H9 (cell line): Measurements from ENCODE around the gene DISC1. TPM values are rescaled to one million over a fixed set of nuclear protein-coding genes. Genes with fewer than 3 reads are reported as not detected.

Experiments used
- DNase-seq: peaks from one replicate; pipeline ENCODE4 v3.0.0-alpha.2; 2017
- H2AFZ ChIP-seq: one replicate; pipeline ENCODE4 v1.6.1; 2013; ENCODE audit warnings: mild to moderate bottlenecking, low read length, control low read depth, moderate library complexity
- H2AK5ac ChIP-seq: 2 replicates; pipeline ENCODE4 v1.6.1; 2013; ENCODE audit warnings: low read length, control low read depth, mixed read lengths; ENCODE audit not compliant: insufficient read length
- H2BK120ac ChIP-seq: one replicate; pipeline ENCODE4 v1.6.1; 2013; ENCODE audit warnings: low read depth, mild to moderate bottlenecking, low read length, control low read depth, inconsistent platforms; ENCODE audit not compliant: poor library complexity, severe bottlenecking
- H2BK12ac ChIP-seq: 2 replicates; pipeline ENCODE4 v1.6.1; 2013; ENCODE audit warnings: low read length, control low read depth, mixed read lengths, low read depth; ENCODE audit not compliant: insufficient read length
- H2BK15ac ChIP-seq: 2 replicates; pipeline ENCODE4 v1.6.1; 2013; ENCODE audit warnings: low read depth, low read length, control low read depth
- H2BK20ac ChIP-seq: one replicate; pipeline ENCODE4 v1.6.1; 2013; ENCODE audit warnings: low read depth, mild to moderate bottlenecking, low read length, control low read depth, inconsistent platforms; ENCODE audit not compliant: poor library complexity, severe bottlenecking
- H2BK5ac ChIP-seq: 2 replicates; pipeline ENCODE4 v1.6.1; 2013; ENCODE audit warnings: low read length, control low read depth, mixed read lengths; ENCODE audit not compliant: insufficient read length
- H3K14ac ChIP-seq: 2 replicates; pipeline ENCODE4 v1.6.1; 2013; ENCODE audit warnings: low read length, control low read depth; ENCODE audit not compliant: insufficient read depth
- H3K18ac ChIP-seq: 2 replicates; pipeline ENCODE4 v1.6.1; 2013; ENCODE audit warnings: low read depth, mild to moderate bottlenecking, mixed read lengths, low read length, control low read depth; ENCODE audit not compliant: insufficient read length
- H3K23ac ChIP-seq: 2 replicates; pipeline ENCODE4 v1.6.1; 2013; ENCODE audit warnings: low read length, control low read depth, mixed read lengths, low read depth; ENCODE audit not compliant: insufficient read length
- H3K23me2 ChIP-seq: 2 replicates; pipeline ENCODE4 v1.6.1; 2013; ENCODE audit warnings: low read depth, mild to moderate bottlenecking, mixed read lengths, low read length, control low read depth; ENCODE audit not compliant: insufficient read length, poor library complexity, severe bottlenecking
- H3K27ac ChIP-seq: 2 replicates; pipeline ENCODE4 v1.5.1; 2013; ENCODE audit warnings: low read length, control low read depth, mixed read lengths, low read depth; ENCODE audit not compliant: insufficient read length
- H3K27me3 ChIP-seq: 2 replicates; pipeline ENCODE4 v1.6.1; 2013; ENCODE audit warnings: low read length, control low read depth, inconsistent platforms; ENCODE audit not compliant: insufficient read depth
- H3K4ac ChIP-seq: 2 replicates; pipeline ENCODE4 v1.6.1; 2013; ENCODE audit warnings: low read depth, mild to moderate bottlenecking, control low read depth, inconsistent platforms, low read length, moderate library complexity
- H3K4me1 ChIP-seq: 2 replicates; pipeline ENCODE4 v1.6.1; 2013; ENCODE audit warnings: low read length, control low read depth, inconsistent platforms; ENCODE audit not compliant: insufficient read depth
- H3K4me2 ChIP-seq: 2 replicates; pipeline ENCODE4 v1.6.1; 2013; ENCODE audit warnings: low read length, control low read depth, mixed read lengths; ENCODE audit not compliant: insufficient read length, insufficient read depth
- H3K56ac ChIP-seq: 2 replicates; pipeline ENCODE4 v1.6.1; 2013; ENCODE audit warnings: low read depth, mild to moderate bottlenecking, mixed read lengths, low read length, control low read depth; ENCODE audit not compliant: insufficient read length
- H3K79me1 ChIP-seq: 2 replicates; pipeline ENCODE4 v1.6.1; 2013; ENCODE audit warnings: low read depth, mild to moderate bottlenecking, moderate library complexity, low read length, control low read depth, inconsistent platforms; ENCODE audit not compliant: insufficient read depth, poor library complexity, severe bottlenecking
- H3K79me2 ChIP-seq: 2 replicates; pipeline ENCODE4 v1.6.1; 2013; ENCODE audit warnings: low read length, control low read depth, inconsistent platforms; ENCODE audit not compliant: insufficient read depth
- H3K9ac ChIP-seq: 2 replicates; pipeline ENCODE4 v1.6.1; 2013; ENCODE audit warnings: low read length, control low read depth, mixed read lengths; ENCODE audit not compliant: insufficient read length; ENCODE audit errors: extremely low read depth
- H3K9me3 ChIP-seq: one replicate; pipeline ENCODE4 v1.6.1; 2013; ENCODE audit warnings: low read depth, low read length, inconsistent platforms; ENCODE audit not compliant: control insufficient read depth
- H3T11ph ChIP-seq: one replicate; pipeline ENCODE4 v1.6.1; 2013; ENCODE audit warnings: mild to moderate bottlenecking, low read length, control low read depth, inconsistent platforms
- H4K20me1 ChIP-seq: one replicate; pipeline ENCODE4 v1.6.1; 2013; ENCODE audit not compliant: control insufficient read depth, insufficient read length, insufficient read depth
- H4K5ac ChIP-seq: 2 replicates; pipeline ENCODE4 v1.6.1; 2013; ENCODE audit warnings: low read depth, mild to moderate bottlenecking, mixed read lengths, low read length, control low read depth; ENCODE audit not compliant: insufficient read length
- H4K8ac ChIP-seq: replicated peaks from 2 replicates; pipeline ENCODE4 v1.6.1; 2013; ENCODE audit warnings: low read length, control low read depth, mixed read lengths, low read depth; ENCODE audit not compliant: insufficient read length
- H4K91ac ChIP-seq: 2 replicates; pipeline ENCODE4 v1.6.1; 2013; ENCODE audit warnings: low read depth, mild to moderate bottlenecking, moderate library complexity, mixed read lengths, low read length, control low read depth; ENCODE audit not compliant: insufficient read length
- H3K27ac Mint-ChIP-seq, 3 experiments: 2 replicates in 2 of 3; 3 replicates in 1 of 3; pipeline ENCODE4 v1.8.0; 2020 to 2021; ENCODE audit warnings: mixed read lengths in 3 of 3, mild to moderate bottlenecking in 1 of 3, moderate library complexity in 1 of 3
- H3K27me3 Mint-ChIP-seq: 2 replicates; pipeline ENCODE4 v1.8.0; 2021; ENCODE audit warnings: low read depth, mild to moderate bottlenecking, moderate library complexity, mixed read lengths
- H3K36me3 Mint-ChIP-seq, 3 experiments: 2 replicates in 2 of 3; 3 replicates in 1 of 3; pipeline ENCODE4 v1.8.0; 2020 to 2021; ENCODE audit warnings: low read depth in 3 of 3, mixed read lengths in 3 of 3; ENCODE audit not compliant: insufficient read depth in 1 of 3
- H3K4me1 Mint-ChIP-seq, 2 experiments: 2 replicates each; pipeline ENCODE4 v1.8.0; 2020; ENCODE audit warnings: mixed read lengths in 2 of 2
- H3K4me3 Mint-ChIP-seq, 2 experiments: 2 replicates in 1 of 2; 3 replicates in 1 of 2; pipeline ENCODE4 v1.8.0; 2020 to 2021; ENCODE audit warnings: mild to moderate bottlenecking in 2 of 2, mixed read lengths in 2 of 2, moderate library complexity in 1 of 2
- H3K9me3 Mint-ChIP-seq, 2 experiments: 2 replicates in 1 of 2; 3 replicates in 1 of 2; pipeline ENCODE4 v1.8.0; 2020; ENCODE audit warnings: mild to moderate bottlenecking in 2 of 2, mixed read lengths in 2 of 2, moderate library complexity in 1 of 2
- WGBS: extraction: QIAGEN DNeasy Blood & Tissue Kit; methylation state at CpG from one replicate; pipeline ENCODE4 v1.1.7; 2013; ENCODE audit warnings: missing lambda C conversion rate, low lambda C conversion rate, mixed read lengths; ENCODE audit not compliant: insufficient read length; ENCODE audit errors: extremely low coverage; 5-methylcytosine and 5-hydroxymethylcytosine counted together
- total RNA-seq: library from RNA; stranded (reverse); gene quantifications from 2 replicates; pipeline ENCODE4 v1.2.1, GENCODE V29; 2021
- TF ChIP-seq, protein P1 (sequence below): fragments of 200-600 bp; sonication (generic); conservative IDR thresholded peaks from 3 replicates; pipeline ENCODE4 v1.8.0; 2021; ENCODE audit warnings: antibody characterized with exemption, mild to moderate bottlenecking

Gene DISC1
- total RNA-seq, 1 experiment from 2014 or later: 2.5 TPM

DNA sequence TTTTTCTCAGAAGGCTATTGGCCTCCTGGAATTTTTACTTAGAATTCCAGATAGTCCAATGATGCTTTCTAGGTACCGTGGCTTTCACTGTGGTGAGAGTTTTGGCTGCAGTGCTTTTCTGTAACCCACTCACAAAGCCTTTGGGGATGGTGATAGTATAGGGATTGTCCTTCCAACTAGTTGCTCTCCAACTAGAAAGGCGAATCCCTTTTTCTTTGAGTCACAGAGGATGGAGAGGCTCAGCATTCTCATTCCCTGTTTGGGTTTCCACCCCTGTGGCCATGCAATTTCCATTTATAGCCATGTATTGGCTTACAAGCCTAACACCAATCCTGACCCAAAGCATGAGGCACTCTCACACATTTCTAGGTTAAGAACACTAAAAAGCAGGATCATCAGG is 300.3 kb downstream of the DISC1 start:
- no peak overlapping the region for H2BK12ac ChIP-seq
- no peaks in the 10 kb centered on the region for H3K79me1 ChIP-seq
- H3K4ac ChIP-seq: no peak overlapping the region
- H4K8ac ChIP-seq: no peak overlapping the region
- no peak overlapping the region for H3K27ac Mint-ChIP-seq
- no CpG with 5 or more reads among the region's 2 CpGs for whole genome bisulfite sequencing
- no peak overlapping the region for H3K27ac ChIP-seq
- H2BK20ac ChIP-seq: no peak overlapping the region
- no peak overlapping the region for H3K23ac ChIP-seq
- H3K27me3 ChIP-seq: no peaks in the 10 kb centered on the region
- peaks cover 2% of the 10 kb centered on the region in 2 experiments; a peak in 3 of 5 replicates for H3K9me3 Mint-ChIP-seq
- peaks cover 24% of the 10 kb centered on the region for H3K27me3 Mint-ChIP-seq
- H3K36me3 Mint-ChIP-seq: peaks cover 0 to 3% (median 2%) of the 10 kb centered on the region in 3 experiments; a peak in 3 of 7 replicates
- H3K56ac ChIP-seq: no peak overlapping the region
- no peak overlapping the region for H4K5ac ChIP-seq
- TF ChIP-seq, protein P1, sequence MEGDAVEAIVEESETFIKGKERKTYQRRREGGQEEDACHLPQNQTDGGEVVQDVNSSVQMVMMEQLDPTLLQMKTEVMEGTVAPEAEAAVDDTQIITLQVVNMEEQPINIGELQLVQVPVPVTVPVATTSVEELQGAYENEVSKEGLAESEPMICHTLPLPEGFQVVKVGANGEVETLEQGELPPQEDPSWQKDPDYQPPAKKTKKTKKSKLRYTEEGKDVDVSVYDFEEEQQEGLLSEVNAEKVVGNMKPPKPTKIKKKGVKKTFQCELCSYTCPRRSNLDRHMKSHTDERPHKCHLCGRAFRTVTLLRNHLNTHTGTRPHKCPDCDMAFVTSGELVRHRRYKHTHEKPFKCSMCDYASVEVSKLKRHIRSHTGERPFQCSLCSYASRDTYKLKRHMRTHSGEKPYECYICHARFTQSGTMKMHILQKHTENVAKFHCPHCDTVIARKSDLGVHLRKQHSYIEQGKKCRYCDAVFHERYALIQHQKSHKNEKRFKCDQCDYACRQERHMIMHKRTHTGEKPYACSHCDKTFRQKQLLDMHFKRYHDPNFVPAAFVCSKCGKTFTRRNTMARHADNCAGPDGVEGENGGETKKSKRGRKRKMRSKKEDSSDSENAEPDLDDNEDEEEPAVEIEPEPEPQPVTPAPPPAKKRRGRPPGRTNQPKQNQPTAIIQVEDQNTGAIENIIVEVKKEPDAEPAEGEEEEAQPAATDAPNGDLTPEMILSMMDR: no peak
- no peak overlapping the region for H2BK15ac ChIP-seq
- no peak overlapping the region for H2AFZ ChIP-seq
- no peaks in the 10 kb centered on the region for H3K23me2 ChIP-seq
- no peak overlapping the region for H3K4me3 Mint-ChIP-seq
- no peak overlapping the region for H2BK5ac ChIP-seq
- H3K9me3 ChIP-seq: no peaks in the 10 kb centered on the region
- no peak overlapping the region for H3K4me2 ChIP-seq
- H4K91ac ChIP-seq: no peak overlapping the region
- no peak overlapping the region for H3K9ac ChIP-seq
- no peaks in the 10 kb centered on the region for H3K79me2 ChIP-seq
- H3T11ph ChIP-seq: no peak overlapping the region
- H3K18ac ChIP-seq: no peak overlapping the region
- no peak overlapping the region for H2AK5ac ChIP-seq
- H3K4me1 Mint-ChIP-seq: peaks cover 16 to 24% of the 10 kb centered on the region in 2 experiments
- H4K20me1 ChIP-seq: no peaks in the 10 kb centered on the region
- H3K14ac ChIP-seq: no peak overlapping the region
- no peaks in the 10 kb centered on the region; the same call in 1 of the 2 replicates for H3K4me1 ChIP-seq
- DNase-seq: no peak
- H2BK120ac ChIP-seq: no peak overlapping the region
